Measurements from ENCODE around the gene ELAVL1.

GRCh38 chr19:7942981-7943443 lies 62.4 kb downstream of the ELAVL1 start:
- TF ChIP-seq POLR2A (IDR thresholded peaks at IDR 0.05; ENCODE audit: low read depth, low read length) (no peak), TAF1 (IDR thresholded peaks at IDR 0.05; ENCODE audit: borderline replicate concordance, low read depth, low read length) (no peak), POLR2AphosphoS5 (IDR thresholded peaks at IDR 0.05; ENCODE audit: low read depth, low read length) (no peak)

All from GM12892 (cell line).